SKM-1 treated with dmso at 0.1 percent for 144 hours (cell line): ENCODE results near the gene HEBP1.
"Not testable (repeated sequence)": the region's sequence is repeated elsewhere in the genome, so short reads cannot be mapped to it uniquely, and the experiment has no call there.

Experiments used
- DNase-seq: peaks from one replicate; lab custom pipeline; 2025; ENCODE audit not compliant: unreplicated experiment; lab: John Stamatoyannopoulos, UW

HEBP1 gene, protein sequence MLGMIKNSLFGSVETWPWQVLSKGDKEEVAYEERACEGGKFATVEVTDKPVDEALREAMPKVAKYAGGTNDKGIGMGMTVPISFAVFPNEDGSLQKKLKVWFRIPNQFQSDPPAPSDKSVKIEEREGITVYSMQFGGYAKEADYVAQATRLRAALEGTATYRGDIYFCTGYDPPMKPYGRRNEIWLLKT

DNA sequence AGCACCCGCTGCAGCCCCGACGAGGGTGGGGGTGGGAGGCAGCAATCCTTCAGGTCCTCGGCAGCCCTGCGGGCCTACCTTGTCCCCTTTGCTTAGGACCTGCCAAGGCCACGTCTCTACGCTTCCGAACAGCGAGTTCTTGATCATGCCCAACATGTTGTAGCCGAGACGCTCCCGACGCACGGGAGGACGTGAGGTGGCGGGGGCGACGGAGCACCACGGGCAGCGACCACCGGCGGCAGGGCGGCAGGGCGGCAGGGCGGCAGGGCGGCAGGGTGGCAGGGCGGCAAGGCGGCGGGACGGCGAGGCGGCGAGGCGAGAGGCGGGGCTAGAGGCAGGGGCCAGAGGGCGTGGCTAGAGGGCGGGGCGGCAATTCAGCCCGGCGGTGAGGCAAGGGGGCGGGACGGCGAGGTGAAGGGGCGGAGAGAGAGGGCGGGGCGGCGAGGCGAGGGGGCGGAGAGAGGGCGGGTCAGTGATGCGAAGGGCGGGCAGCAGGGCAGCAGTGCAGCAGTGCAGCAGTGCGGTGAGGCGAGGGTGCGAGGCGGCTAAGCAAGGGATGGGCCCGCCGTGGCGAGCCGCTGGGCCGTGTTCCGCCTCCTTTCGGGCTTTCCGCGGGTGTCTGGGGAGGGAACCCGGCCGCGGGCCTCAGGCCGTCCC, at the start of gene HEBP1:
HEBP1 (minus strand) TSS at position 307 of the 657 bp plus-strand sequence; CDS start at position 156, 151 bp downstream.
- DNase-seq, result peak; percentile 57

GRCh38 chr12:13049816-13050215, 49.8 kb upstream of the HEBP1 start:
- DNase-seq, result no peak

GRCh38 chr12:13046964-13047363, 46.9 kb upstream of the HEBP1 start:
- no peak for DNase-seq

DNA sequence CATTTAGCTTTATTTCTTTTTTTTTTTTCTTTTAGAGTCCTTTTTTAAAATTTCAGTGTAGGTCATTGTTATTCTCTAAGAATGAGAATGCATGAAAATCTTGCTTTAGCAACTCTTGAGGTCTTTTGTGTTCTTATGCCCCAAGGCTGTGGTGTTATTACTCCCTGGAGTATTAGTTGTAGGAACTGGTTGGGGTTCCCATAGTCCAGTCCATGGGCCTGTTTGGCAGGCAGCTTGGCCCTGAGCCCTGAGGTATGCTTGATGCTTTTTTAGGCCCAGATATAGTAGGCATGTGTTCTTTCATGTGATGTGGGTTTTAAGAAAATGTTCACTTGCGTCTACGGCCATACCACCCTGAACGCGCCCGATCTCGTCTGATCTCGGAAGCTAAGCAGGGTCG, 45.8 kb upstream of the HEBP1 start:
- no peak for DNase-seq

GRCh38 chr12:13044906-13045299, 44.8 kb upstream of the HEBP1 start:
- no peak for DNase-seq

- DNase-seq, result peak; percentile 4
Measured at GRCh38 chr12:13044002-13044905, 44.2 kb upstream of the HEBP1 start, which contains the start of gene FAM234B. TSS of gene FAM234B (plus strand) at chr12:13044381. CDS start at chr12:13044404, 23 bp downstream.

- no peak for DNase-seq
Measured at GRCh38 chr12:13042666-13043230, 42.7 kb upstream of the HEBP1 start.

- DNase-seq, result no peak
Measured at GRCh38 chr12:13041224-13041623, 41.2 kb upstream of the HEBP1 start.

DNA sequence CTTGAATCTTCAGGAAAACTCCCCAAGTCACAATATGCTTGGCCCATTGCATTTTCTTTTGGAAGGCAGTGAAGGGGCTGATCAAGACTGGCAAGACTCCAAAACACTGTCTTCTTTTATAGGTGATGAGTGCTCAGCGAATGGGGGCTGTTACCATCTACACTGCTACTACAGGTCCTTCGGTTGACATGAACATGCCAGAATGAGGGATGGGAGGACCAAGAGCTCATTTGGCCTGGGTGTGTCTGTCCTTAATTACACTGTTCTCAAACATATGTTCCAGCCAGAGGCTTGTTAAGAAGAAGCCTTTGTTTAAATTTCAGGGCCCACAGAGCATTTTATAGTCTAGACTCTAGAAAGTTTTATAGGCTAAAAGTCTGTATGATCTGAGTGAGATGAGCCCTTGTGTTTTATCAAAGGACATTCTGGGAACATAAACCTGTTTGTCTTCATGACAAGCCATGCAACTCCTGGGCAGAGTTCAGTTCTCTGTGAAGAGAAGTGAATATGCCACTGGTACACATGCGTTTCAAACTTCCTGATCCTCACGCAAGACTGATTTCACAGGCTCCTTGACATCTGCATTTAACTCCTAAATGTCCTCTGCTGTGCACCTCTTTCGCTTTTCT, 39.4 kb upstream of the HEBP1 start:
- no peak for DNase-seq

GRCh38 chr12:13038491-13039161, 38.6 kb upstream of the HEBP1 start:
- DNase-seq, result no peak

DNA sequence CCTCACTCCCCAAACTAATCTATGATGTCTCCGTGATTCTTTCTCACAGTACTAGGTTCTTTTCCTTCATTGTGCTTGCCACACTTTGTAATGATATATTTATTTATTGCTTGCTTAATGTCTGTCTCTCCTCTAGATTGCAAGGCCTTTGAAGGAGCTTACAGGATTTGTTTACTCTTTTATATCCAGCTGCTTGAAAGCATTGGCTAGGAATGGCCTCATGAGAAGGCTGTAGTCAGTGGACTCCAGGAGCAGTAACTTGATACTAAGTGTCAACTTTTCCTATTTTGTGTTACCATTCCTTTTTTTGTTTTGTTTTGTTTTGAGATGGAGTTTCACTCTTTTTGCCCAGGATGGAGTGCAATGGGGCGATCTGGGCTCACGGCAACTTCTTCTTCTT, 36.8 kb upstream of the HEBP1 start:
- DNase-seq, result no peak

- DNase-seq, result not testable (repeated sequence)
Measured at GRCh38 chr12:13035335-13035734, 35.3 kb upstream of the HEBP1 start.

- no peak for DNase-seq
Measured at GRCh38 chr12:13033476-13033875, 33.4 kb upstream of the HEBP1 start.

DNA sequence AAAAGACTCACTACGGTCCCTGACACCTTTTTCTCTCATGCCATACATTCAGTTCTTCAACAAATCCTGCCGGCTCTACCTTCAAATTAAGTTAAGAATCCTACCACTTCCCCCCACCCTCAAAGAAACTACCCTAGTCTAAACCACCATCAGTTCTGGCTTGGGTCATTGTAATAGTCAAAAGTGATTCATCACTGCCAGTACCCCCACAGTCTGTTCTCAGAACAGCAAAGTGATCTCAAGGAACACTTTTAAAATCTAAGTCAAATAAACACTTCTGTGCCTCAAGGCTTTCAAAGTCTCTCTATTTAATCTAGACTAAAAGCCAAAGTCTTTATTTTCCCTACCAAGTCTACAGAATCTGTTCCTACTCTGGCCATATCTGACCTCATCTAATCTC, 32.1 kb upstream of the HEBP1 start:
- DNase-seq, result no peak

DNA sequence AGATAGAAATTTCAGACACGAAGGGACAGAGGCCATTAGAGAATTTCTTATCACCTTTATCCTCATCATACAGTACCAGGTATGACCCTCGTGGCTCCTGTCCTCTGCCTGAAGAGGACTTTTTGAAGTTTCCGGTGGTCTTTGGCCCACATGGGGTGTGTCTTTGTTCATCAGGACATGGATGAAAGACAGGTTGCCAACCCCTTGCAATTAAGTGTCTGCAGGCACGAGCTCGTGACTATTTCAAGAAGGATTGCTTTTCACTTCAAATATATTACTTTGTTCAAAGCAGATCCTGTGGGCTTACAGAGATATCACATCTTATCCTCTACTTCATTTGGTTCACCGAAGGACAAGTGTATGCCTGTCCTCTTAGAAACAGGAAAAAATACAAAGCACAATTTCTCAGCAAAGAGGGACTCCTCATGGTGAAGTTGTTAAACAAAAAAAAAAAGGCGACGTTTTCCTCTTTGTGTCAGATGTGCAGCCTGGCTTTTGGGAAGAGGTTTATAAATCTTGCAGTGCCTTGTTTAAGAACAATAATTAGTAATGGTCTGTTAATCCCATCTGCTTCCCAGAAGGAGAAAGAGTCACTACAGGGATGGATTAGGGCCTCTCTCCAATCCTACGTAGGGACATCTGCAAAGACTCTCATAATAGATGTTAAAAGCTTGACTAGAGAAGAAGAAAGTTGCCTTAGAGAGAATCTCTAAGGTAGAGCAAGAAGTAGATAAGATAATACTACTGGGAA, 30.7 kb upstream of the HEBP1 start:
- no peak for DNase-seq

DNA sequence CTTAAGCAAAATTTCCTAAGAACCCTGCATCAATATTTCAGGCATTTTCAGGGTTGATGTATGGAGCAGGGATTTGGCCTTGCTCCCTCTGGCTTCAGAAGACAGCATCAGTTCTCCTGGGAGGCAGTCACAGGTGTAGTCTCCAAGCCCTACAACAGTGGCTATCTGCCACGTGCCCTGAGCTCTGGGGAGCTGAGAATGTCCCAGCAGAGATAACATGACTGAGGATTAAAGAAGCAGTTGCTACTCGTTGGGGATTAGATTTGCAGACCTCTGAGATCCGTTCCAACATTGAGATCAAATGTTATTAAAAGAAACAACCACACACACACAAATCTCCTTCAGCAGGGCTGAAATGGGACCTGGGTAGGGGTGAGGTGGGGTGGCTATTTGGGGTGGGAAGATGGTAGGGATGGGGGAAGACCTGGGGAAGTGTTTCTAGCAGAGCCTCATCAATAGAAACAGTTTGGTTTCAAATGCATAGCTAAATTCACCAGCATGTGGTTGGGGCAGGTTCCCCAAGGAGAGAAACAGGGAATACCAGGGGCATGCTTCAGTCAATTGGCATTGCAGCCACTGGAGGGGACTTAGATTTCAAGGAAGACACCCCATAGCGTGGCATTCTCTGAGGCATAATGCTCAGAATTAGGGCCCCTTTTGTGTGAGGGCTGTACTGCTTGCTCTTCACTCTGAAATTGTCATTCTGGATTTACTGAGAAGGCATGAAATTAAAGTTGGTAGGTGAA, 28.9 kb upstream of the HEBP1 start:
- no peak for DNase-seq

GRCh38 chr12:13027508-13027907, 27.4 kb upstream of the HEBP1 start:
- no peak for DNase-seq

DNA sequence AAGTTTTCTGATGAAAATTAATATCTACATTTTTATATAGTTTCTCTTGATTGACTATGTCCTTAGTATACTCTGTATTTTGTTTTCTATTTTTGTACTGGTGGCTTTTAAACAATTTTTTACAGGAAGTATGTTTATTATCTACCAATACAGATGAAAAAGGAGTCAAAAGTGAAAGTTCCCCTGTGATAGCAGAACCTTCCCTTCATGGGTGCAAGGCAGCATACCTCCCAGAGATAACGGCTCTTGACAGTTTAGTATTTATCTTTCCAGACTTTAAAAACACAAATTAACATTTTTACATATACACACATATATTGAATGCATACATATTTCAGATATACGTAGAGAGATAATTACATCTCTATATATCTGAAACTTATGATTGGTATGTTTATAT, 27.0 kb upstream of the HEBP1 start:
- no peak for DNase-seq

- DNase-seq, result no peak
Measured at GRCh38 chr12:13026286-13026685, 26.2 kb upstream of the HEBP1 start.
